ENCODE data around the gene PIRT.

DNA sequence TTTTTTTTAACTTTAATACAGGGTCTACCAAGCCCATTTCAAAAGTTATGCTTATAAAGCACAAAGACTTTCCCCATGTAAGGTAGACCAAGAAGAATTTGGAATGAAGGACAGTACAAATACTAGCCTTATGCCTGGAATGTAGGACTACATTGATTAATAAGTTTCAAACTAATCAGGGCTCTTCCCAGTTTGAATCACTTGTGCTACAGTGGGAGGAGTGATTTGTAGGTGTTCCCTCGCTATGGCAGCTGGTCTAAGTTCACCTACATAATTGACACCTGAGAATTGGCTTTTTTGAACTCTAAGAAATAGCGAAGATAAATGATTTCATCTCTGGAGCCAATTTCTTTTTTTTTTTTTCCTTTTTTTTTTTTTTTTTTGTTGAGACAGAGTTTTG lies 52.6 kb downstream of the PIRT start:
- TF ChIP-seq, protein P1, sequence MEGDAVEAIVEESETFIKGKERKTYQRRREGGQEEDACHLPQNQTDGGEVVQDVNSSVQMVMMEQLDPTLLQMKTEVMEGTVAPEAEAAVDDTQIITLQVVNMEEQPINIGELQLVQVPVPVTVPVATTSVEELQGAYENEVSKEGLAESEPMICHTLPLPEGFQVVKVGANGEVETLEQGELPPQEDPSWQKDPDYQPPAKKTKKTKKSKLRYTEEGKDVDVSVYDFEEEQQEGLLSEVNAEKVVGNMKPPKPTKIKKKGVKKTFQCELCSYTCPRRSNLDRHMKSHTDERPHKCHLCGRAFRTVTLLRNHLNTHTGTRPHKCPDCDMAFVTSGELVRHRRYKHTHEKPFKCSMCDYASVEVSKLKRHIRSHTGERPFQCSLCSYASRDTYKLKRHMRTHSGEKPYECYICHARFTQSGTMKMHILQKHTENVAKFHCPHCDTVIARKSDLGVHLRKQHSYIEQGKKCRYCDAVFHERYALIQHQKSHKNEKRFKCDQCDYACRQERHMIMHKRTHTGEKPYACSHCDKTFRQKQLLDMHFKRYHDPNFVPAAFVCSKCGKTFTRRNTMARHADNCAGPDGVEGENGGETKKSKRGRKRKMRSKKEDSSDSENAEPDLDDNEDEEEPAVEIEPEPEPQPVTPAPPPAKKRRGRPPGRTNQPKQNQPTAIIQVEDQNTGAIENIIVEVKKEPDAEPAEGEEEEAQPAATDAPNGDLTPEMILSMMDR (IDR thresholded peaks at IDR 0.05): no peak
- no peak for TF ChIP-seq POLR2A (IDR thresholded peaks at IDR 0.05)
